Measurements from ENCODE around the gene SIGLECL1.
A peak's percentile ranks its signal among the peaks of the same experiment; 100 is the strongest.

SIGLECL1 gene

DNA sequence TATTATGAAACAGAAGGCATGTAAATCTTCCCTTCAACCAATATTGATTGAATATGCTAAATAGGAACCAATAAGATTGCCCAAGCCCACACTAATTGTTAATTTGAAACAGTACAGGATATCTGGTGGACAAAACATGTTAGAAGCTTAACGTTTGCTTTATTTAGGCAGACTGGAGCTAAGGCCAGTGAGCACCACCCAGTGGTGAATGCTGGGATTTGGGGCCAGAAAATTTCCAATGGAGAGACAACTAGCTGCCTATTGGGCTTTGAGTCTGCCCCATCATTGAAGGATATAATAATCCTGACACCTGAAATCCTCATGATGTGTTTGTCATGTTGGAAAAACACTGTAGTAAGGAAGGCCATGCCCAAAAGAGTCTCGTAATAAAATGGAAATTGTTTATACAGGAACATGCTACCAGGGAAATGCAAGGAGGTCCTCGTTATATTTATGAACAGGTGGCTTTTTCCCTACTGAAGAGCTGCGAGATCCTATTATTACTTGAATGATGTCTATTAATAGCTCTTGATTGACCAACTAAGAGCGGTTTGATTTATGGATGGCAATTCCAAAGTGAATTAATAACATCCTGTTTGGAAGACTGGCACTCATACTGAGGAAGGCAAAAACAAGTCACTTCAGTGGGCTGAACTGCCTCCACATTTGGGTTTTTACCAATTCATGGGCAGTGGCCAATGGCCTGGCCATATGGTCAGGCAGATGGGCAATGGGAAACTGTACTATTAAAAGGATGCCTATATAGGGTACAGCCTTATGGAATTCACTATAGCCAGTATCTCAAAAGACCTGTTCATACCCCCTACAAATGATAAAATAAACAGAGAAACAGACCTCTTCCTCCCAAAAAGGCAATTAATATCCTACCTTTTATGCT, 8.7 kb downstream of the SIGLECL1 start:
- Mint-ChIP-seq H3K27ac (no peak overlapping the region), H3K4me3 (no peak overlapping the region), H3K27me3 (peaks cover 9 to 28% of the 10 kb centered on the region in 2 donors), H3K9me3 (no peaks in the 10 kb centered on the region), H3K36me3 (no peaks in the 10 kb centered on the region), H3K4me1 (peaks cover 7 to 19% of the 10 kb centered on the region in 2 donors)
- ATAC-seq (replicated peaks) (peak; percentile 46 to 53), DNase-seq (no peak)

DNA sequence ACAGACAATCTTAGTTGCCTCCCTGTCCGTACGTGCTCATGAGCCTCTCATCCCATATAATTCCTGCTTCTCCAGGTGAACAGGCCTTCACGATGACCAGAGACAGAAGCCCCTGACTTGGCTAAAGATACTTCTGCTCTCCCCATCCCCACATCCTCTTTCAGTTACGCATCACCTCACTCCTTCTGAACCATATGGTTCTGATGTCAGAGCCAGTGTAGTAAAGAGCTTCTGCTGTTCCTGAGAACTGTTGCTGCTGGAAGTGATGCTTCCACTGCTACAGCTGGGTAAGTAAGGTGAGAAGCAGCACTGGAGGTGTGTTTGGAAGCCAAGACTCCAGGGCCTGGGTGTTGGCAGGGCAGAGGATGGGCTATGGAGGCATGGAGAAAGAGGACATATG, 12.9 kb downstream of the SIGLECL1 start:
- DNase-seq, result no peak
- H3K4me3 Mint-ChIP-seq, result no peak overlapping the region
- H3K36me3 Mint-ChIP-seq, result no peaks in the 10 kb centered on the region
- H3K27ac Mint-ChIP-seq, result no peak overlapping the region
- peaks cover 20 to 25% of the 10 kb centered on the region in 2 donors for H3K27me3 Mint-ChIP-seq
- peaks cover under 1 to 1% of the 10 kb centered on the region in 2 donors for H3K4me1 Mint-ChIP-seq
- no peaks in the 10 kb centered on the region for H3K9me3 Mint-ChIP-seq
- peak; percentile 45 to 61 for ATAC-seq (replicated peaks)

- Mint-ChIP-seq H3K4me1 (peaks cover 2 to 9% of the 10 kb centered on the region in 2 donors), H3K27ac (no peak overlapping the region), H3K9me3 (no peaks in the 10 kb centered on the region), H3K36me3 (no peaks in the 10 kb centered on the region), H3K27me3 (peaks cover 24 to 26% of the 10 kb centered on the region in 2 donors), H3K4me3 (no peak overlapping the region)
- DNase-seq, result no peak
- ATAC-seq (replicated peaks), result peak in 1 of 2 donors; percentile 36
These were observed 20.2 kb downstream of the SIGLECL1 start for GRCh38 chr19:51271067-51271466.

DNA sequence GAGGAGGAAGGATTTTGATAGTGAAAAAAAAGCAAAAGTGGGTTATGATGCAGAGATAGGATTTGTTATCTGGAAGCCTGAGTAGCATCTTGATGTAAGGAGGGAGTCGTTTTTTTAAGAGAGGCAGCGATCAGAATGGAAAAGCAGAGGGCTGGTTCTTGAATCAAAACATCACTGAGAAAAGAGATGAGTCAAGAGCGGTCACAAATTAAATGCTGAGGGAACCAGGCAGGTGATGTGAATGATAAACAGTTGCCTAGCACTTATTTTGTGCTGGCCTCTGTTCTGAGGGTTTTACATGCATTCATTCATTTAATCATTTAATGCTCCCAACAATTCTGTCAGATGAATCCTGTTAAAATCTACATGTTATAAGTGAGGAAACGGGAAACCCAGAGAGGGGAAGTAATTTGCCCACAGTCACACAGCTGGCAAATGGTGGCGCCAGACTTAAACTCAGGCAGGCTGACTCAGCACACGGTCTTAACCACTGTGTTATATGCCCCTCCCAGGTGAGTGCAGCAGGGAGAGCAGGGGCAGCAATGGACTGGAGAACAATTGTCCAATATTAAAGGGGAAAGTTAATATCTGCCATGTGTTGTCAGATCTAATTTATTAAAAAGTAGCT, 21.4 kb downstream of the SIGLECL1 start:
- DNase-seq (no peak), ATAC-seq (replicated peaks) (no peak)
- Mint-ChIP-seq H3K4me3 (no peak overlapping the region), H3K4me1 (peaks cover 2 to 9% of the 10 kb centered on the region in 2 donors), H3K27ac (no peak overlapping the region), H3K9me3 (no peaks in the 10 kb centered on the region), H3K36me3 (no peaks in the 10 kb centered on the region), H3K27me3 (peaks cover 24 to 29% of the 10 kb centered on the region in 2 donors)

GRCh38 chr19:51274049-51274770, 23.3 kb downstream of the SIGLECL1 start:
- H3K36me3 Mint-ChIP-seq, result no peaks in the 10 kb centered on the region

GRCh38 chr19:51277112-51277511, 26.2 kb downstream of the SIGLECL1 start:
- ATAC-seq (replicated peaks), result no peak
- Mint-ChIP-seq H3K27ac (no peak overlapping the region), H3K9me3 (peaks cover 5 to 7% of the 10 kb centered on the region in 2 donors), H3K4me1 (peaks cover 4 to 5% of the 10 kb centered on the region in 2 donors), H3K36me3 (no peaks in the 10 kb centered on the region), H3K4me3 (no peak overlapping the region), H3K27me3 (peaks cover 36% of the 10 kb centered on the region in 2 donors)
- DNase-seq, result no peak

More at GRCh38 chr19:51274049-51274770, 23.3 kb downstream of the SIGLECL1 start:
- no peak overlapping the region for H3K27ac Mint-ChIP-seq
- H3K9me3 Mint-ChIP-seq, result peaks cover 0 to 2% of the 10 kb centered on the region in 2 donors
- peaks cover 40 to 46% of the 10 kb centered on the region in 2 donors for H3K27me3 Mint-ChIP-seq
- H3K4me1 Mint-ChIP-seq, result peaks cover 4 to 9% of the 10 kb centered on the region in 2 donors
- ATAC-seq (replicated peaks) (no peak), DNase-seq (no peak)
- H3K4me3 Mint-ChIP-seq, result no peak overlapping the region

DNA sequence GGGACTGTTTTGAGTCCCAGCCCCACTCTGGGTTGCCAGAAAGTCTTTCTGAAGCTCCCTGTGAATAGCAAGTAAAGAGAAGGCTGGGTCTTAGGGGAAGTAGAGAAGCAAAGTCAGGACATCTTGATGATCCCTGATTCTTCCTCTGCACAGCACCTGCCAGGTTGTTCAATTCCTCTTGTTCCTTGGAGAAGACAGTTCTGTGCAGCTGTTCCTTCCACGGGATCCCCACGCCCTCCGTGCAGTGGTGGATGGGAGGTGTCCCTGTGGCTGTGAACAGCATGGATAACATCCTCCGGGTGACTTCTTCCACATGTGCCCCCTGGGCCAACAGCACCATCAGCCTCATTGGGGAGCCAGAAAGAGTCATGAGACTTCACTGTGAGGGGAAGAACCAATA, 31.5 kb downstream of the SIGLECL1 start:
- no peaks in the 10 kb centered on the region for H3K36me3 Mint-ChIP-seq
- H3K4me3 Mint-ChIP-seq, result no peak overlapping the region

DNA sequence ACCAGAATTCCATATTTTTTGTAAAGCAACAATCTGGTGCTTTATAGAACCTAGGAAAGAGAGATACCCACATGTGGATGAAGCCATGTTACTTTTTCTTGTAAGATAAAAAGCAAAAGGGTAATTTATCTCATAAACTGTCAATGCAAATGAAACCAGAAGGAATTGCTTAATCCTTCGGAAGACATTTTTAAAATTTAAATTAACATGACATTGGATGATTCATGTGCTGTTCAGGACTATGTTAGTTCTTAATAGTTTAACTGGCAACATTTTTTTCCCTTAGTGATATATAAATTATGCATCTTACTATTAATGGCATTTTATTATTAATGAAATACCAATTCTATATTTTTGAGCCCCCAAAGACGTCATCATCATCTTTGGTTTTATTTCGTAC, 34.8 kb downstream of the SIGLECL1 start:
- peaks cover 7 to 9% of the 10 kb centered on the region in 2 donors for H3K27me3 Mint-ChIP-seq
- DNase-seq (no peak), ATAC-seq (replicated peaks) (no peak)
- H3K27ac Mint-ChIP-seq, result no peak overlapping the region
- no peaks in the 10 kb centered on the region for H3K36me3 Mint-ChIP-seq
- no peak overlapping the region for H3K4me3 Mint-ChIP-seq
- H3K4me1 Mint-ChIP-seq, result no peaks in the 10 kb centered on the region
- H3K9me3 Mint-ChIP-seq, result peaks cover 0 to 5% of the 10 kb centered on the region in 2 donors

More for the DNA sequence above, 31.5 kb downstream of the SIGLECL1 start:
- Mint-ChIP-seq H3K9me3 (peaks cover 5 to 7% of the 10 kb centered on the region in 2 donors), H3K27ac (no peak overlapping the region), H3K4me1 (peaks cover 0 to 2% of the 10 kb centered on the region in 2 donors), H3K27me3 (peaks cover 26 to 29% of the 10 kb centered on the region in 2 donors)
- DNase-seq (no peak), ATAC-seq (replicated peaks) (no peak)

GRCh38 chr19:51289635-51290034, 38.8 kb downstream of the SIGLECL1 start:
- ATAC-seq (replicated peaks) (no peak), DNase-seq (no peak)
- no peaks in the 10 kb centered on the region for H3K4me1 Mint-ChIP-seq
- H3K36me3 Mint-ChIP-seq, result no peaks in the 10 kb centered on the region
- no peaks in the 10 kb centered on the region for H3K9me3 Mint-ChIP-seq
- H3K27ac Mint-ChIP-seq, result no peak overlapping the region
- no peak overlapping the region for H3K4me3 Mint-ChIP-seq
- H3K27me3 Mint-ChIP-seq, result peaks cover 13 to 20% of the 10 kb centered on the region in 2 donors

- H3K27ac Mint-ChIP-seq, result no peak overlapping the region
- ATAC-seq (replicated peaks), result no peak
- no peaks in the 10 kb centered on the region for H3K4me1 Mint-ChIP-seq
- no peak overlapping the region for H3K4me3 Mint-ChIP-seq
- no peaks in the 10 kb centered on the region for H3K36me3 Mint-ChIP-seq
- H3K27me3 Mint-ChIP-seq, result peaks cover 29 to 40% of the 10 kb centered on the region in 2 donors
- DNase-seq, result no peak
- H3K9me3 Mint-ChIP-seq, result no peaks in the 10 kb centered on the region
These were observed 42.1 kb downstream of the SIGLECL1 start for GRCh38 chr19:51292971-51293370.

GRCh38 chr19:51293571-51294210, 42.8 kb downstream of the SIGLECL1 start:
- Mint-ChIP-seq H3K9me3 (no peaks in the 10 kb centered on the region), H3K4me3 (no peak overlapping the region), H3K27me3 (peaks cover 29 to 40% of the 10 kb centered on the region in 2 donors), H3K27ac (no peak overlapping the region), H3K36me3 (no peaks in the 10 kb centered on the region), H3K4me1 (no peaks in the 10 kb centered on the region)
- ATAC-seq (replicated peaks), result no peak
- no peak for DNase-seq

DNA sequence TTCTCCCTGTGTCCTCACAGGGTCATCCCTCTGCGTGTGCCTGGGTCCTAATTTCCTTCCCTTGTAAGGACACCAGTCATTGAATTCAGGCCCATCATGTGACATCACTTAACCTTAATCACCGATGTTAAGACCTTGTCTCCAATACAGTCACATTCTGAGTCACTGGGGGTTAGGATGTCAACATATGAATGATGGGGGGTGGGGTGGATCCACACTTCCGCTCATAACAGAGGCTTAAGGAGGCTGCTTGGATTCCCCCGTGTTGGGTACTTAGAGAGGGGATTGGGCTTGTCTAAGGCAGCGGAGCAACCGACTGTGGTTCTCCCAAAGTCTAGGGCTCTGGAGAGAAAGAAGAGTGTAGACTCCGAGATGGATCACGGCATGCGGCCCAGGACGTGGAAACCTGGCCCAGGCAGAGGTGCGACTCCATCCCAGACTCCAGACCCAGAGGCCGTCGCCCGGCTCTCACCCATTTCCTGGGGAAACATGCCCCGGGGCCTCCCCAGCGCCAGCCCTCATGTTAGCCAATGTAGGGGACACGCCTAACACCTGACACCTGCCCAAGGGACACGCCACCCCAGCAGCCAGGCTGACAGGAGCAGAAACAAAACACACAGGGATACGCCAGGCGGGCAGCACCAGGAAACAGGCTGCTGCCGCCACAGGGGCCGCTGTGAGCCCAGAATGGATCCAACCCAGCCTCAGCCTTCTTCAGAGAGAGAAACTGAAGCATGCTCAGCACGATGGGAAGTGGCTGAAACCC, 43.5 kb downstream of the SIGLECL1 start:
- no peak overlapping the region for H3K4me3 Mint-ChIP-seq
- H3K27me3 Mint-ChIP-seq, result peaks cover 32 to 40% of the 10 kb centered on the region in 2 donors
- DNase-seq, result no peak
- no peak overlapping the region for H3K27ac Mint-ChIP-seq
- no peaks in the 10 kb centered on the region for H3K9me3 Mint-ChIP-seq
- no peaks in the 10 kb centered on the region for H3K36me3 Mint-ChIP-seq
- H3K4me1 Mint-ChIP-seq, result no peaks in the 10 kb centered on the region
- ATAC-seq (replicated peaks), result no peak

DNA sequence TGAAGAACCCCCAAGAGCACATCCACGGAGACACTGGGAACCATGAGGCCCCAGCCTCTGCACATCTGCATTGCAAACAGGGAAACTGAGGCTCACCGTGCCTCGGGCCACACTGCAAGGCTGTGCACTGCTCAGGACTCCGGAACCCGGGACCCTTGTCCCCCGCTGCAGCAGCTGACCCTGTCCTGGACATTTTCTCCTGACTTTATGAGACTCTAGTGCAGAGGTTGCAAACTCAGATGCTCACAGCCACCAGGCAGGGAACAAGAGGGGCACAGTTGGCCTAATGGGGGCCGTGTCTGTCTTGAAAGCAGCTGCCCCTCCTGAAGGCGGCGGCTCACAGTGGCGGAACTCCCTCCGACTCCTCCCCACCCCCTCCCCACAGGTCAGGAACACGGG, 44.1 kb downstream of the SIGLECL1 start:
- peaks cover 32 to 40% of the 10 kb centered on the region in 2 donors for H3K27me3 Mint-ChIP-seq
- no peak overlapping the region for H3K4me3 Mint-ChIP-seq
- no peak overlapping the region for H3K27ac Mint-ChIP-seq
- ATAC-seq (replicated peaks) (no peak), DNase-seq (no peak)
- no peaks in the 10 kb centered on the region for H3K4me1 Mint-ChIP-seq
- no peaks in the 10 kb centered on the region for H3K9me3 Mint-ChIP-seq
- no peaks in the 10 kb centered on the region for H3K36me3 Mint-ChIP-seq
